Keratinocyte (primary cell): ENCODE results near the gene DMC1. TPM values are rescaled to one million over a fixed set of nuclear protein-coding genes. Genes with fewer than 3 reads are reported as not detected.
A peak's percentile ranks its signal among the peaks of the same experiment; 100 is the strongest.

ENCODE experiments used
- DNase-seq: peaks from one replicate; pipeline ENCODE4 v3.0.0-alpha.2; 2011; ENCODE audit warnings: low read depth, missing footprints, low spot score
- FAIRE-seq: peaks from 2 replicates; lab custom pipeline; 2011; peaks lifted over from hg19 to GRCh38; lab: Jason Lieb, UNC
- H2AFZ ChIP-seq: 2 replicates; pipeline ENCODE4 v1.6.0; 2012; ENCODE audit warnings: low read length, control low read depth, inconsistent platforms; ENCODE audit not compliant: control insufficient read depth
- H3K27ac ChIP-seq: 2 replicates; pipeline ENCODE4 v1.5.1; 2011; ENCODE audit warnings: low read length; ENCODE audit not compliant: control insufficient read depth, insufficient read depth
- H3K27me3 ChIP-seq: 3 replicates; pipeline ENCODE4 v1.6.0; 2011; ENCODE audit warnings: low read length; ENCODE audit not compliant: control insufficient read depth, insufficient read depth; ENCODE audit errors: extremely low read depth
- H3K36me3 ChIP-seq, 2 experiments: 2 replicates in 1 of 2; 3 replicates in 1 of 2; pipeline ENCODE4 v1.5.1; 2011; ENCODE audit warnings: low read length in 2 of 2, mild to moderate bottlenecking in 1 of 2; ENCODE audit not compliant: control insufficient read depth in 2 of 2, insufficient read depth in 2 of 2; ENCODE audit errors: extremely low read depth in 1 of 2
- H3K4me1 ChIP-seq: 3 replicates; pipeline ENCODE4 v1.5.1; 2011; ENCODE audit warnings: low read length; ENCODE audit not compliant: control insufficient read depth, insufficient read depth; ENCODE audit errors: extremely low read depth
- H3K4me2 ChIP-seq: 3 replicates; pipeline ENCODE4 v1.6.0; 2011; ENCODE audit warnings: low read depth, low read length; ENCODE audit not compliant: control insufficient read depth, insufficient read depth; ENCODE audit errors: extremely low read depth
- H3K4me3 ChIP-seq, 3 experiments: fragments of 200-600 bp in 1 of 3; sonication (generic) in 1 of 3; 2 replicates in 2 of 3; 3 replicates in 1 of 3; pipeline ENCODE4 v1.5.1; 2011 to 2016; ENCODE audit warnings: low read length in 3 of 3, mild to moderate bottlenecking in 3 of 3, control low read depth in 2 of 3, inconsistent platforms in 1 of 3, low read depth in 1 of 3, mixed read lengths in 1 of 3, mixed run types in 1 of 3, moderate library complexity in 1 of 3; ENCODE audit not compliant: control insufficient read depth in 2 of 3, insufficient read depth in 2 of 3; ENCODE audit errors: extremely low read depth in 1 of 3
- H3K79me2 ChIP-seq: 2 replicates; pipeline ENCODE4 v1.6.0; 2012; ENCODE audit warnings: low read length; ENCODE audit not compliant: control insufficient read depth, insufficient read depth
- H3K9ac ChIP-seq: 3 replicates; pipeline ENCODE4 v1.6.0; 2011; ENCODE audit warnings: low read length; ENCODE audit not compliant: control insufficient read depth, insufficient read depth; ENCODE audit errors: extremely low read depth
- H3K9me1 ChIP-seq: 3 replicates; pipeline ENCODE4 v1.6.0; 2011; ENCODE audit warnings: low read length; ENCODE audit not compliant: control insufficient read depth, insufficient read depth; ENCODE audit errors: extremely low read depth
- H3K9me3 ChIP-seq: 2 replicates; pipeline ENCODE4 v1.5.1; 2012; ENCODE audit warnings: low read depth, low read length; ENCODE audit not compliant: control insufficient read depth
- H4K20me1 ChIP-seq: 3 replicates; pipeline ENCODE4 v1.6.0; 2011; ENCODE audit warnings: low read length; ENCODE audit not compliant: control insufficient read depth, insufficient read depth; ENCODE audit errors: extremely low read depth
- EZH2 ChIP-seq: IDR thresholded peaks from one replicate; pipeline ENCODE4 v1.6.1; 2012; ENCODE audit warnings: inconsistent platforms, mild to moderate bottlenecking, low read length, moderate library complexity
- dilution Hi-C: fragments of 300-500 bp; cut with MboI; formaldehyde crosslinking; loops from one replicate; pipeline ENCODE4 v1.7.0; 2020; ENCODE audit warnings: low sequenced_read_pairs; ENCODE audit not compliant: extremely low pct_ligation_motif_present
- polyA plus RNA-seq, 5 experiments: library from polyadenylated mRNA; depleted of rRNA in 3 of 5; stranded (reverse) in 3 of 5; stranded (forward) in 1 of 5; unstranded in 1 of 5; fragments of >200 nt; gene quantifications; 1 replicate in 1 of 5; 2 replicates in 3 of 5; 3 replicates in 1 of 5; pipeline versions ENCODE4 v1.2.1 to v1.2.3, GENCODE V29; 2011 to 2012; ENCODE audit warnings: missing spikeins in 2 of 5, low read depth in 1 of 5, low replicate concordance in 1 of 5
- TF ChIP-seq, protein P1 (sequence below), 3 experiments: IDR thresholded peaks in 1 of 3; conservative IDR thresholded peaks in 1 of 3; optimal IDR thresholded peaks in 1 of 3; 2 replicates in 2 of 3; 3 replicates in 1 of 3; pipeline versions ENCODE3 to v1.5.1; 2011; ENCODE audit warnings: low read length in 3 of 3, mild to moderate bottlenecking in 3 of 3, moderate library complexity in 2 of 3, control low read depth in 1 of 3, inconsistent platforms in 1 of 3; ENCODE audit not compliant: insufficient read depth in 2 of 3; ENCODE audit errors: extremely low read depth in 1 of 3

DMC1 gene
- polyA plus RNA-seq, 1 donor (not counting 4 experiments of a cell fraction or from before 2014, with no cell fraction given), result 0.30 TPM

GRCh38 chr22:38572065-38572464 is 2.1 kb upstream of the DMC1 start:
- Histone ChIP-seq H3K4me2 (no peak overlapping the region), H4K20me1 (no peaks in the 10 kb centered on the region), H3K4me1 (peaks cover 7% of the 10 kb centered on the region), H3K9ac (no peak overlapping the region), H3K36me3 (no peaks in the 10 kb centered on the region), H2AFZ (no peak overlapping the region), H3K27me3 (no peaks in the 10 kb centered on the region), H3K4me3 (no peak overlapping the region), H3K9me1 (no peaks in the 10 kb centered on the region), H3K9me3 (no peaks in the 10 kb centered on the region), H3K79me2 (no peaks in the 10 kb centered on the region), H3K27ac (no peak overlapping the region)
- no peak for TF ChIP-seq EZH2
- TF ChIP-seq, protein P1, sequence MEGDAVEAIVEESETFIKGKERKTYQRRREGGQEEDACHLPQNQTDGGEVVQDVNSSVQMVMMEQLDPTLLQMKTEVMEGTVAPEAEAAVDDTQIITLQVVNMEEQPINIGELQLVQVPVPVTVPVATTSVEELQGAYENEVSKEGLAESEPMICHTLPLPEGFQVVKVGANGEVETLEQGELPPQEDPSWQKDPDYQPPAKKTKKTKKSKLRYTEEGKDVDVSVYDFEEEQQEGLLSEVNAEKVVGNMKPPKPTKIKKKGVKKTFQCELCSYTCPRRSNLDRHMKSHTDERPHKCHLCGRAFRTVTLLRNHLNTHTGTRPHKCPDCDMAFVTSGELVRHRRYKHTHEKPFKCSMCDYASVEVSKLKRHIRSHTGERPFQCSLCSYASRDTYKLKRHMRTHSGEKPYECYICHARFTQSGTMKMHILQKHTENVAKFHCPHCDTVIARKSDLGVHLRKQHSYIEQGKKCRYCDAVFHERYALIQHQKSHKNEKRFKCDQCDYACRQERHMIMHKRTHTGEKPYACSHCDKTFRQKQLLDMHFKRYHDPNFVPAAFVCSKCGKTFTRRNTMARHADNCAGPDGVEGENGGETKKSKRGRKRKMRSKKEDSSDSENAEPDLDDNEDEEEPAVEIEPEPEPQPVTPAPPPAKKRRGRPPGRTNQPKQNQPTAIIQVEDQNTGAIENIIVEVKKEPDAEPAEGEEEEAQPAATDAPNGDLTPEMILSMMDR (optimal IDR thresholded peaks at IDR 0.05 in 1 of 3, IDR thresholded peaks at IDR 0.05 in 1 of 3, conservative IDR thresholded peaks at IDR 0.05 in 1 of 3; ENCODE audit: extremely low read depth in 1 of 3, insufficient read depth in 2 of 3, low read length in 3 of 3), result peak; percentile 31 to 48 (median 39)
- FAIRE-seq, result peak; percentile 29
- dilution Hi-C loops, result no loop called here
- no peak for DNase-seq

DNA sequence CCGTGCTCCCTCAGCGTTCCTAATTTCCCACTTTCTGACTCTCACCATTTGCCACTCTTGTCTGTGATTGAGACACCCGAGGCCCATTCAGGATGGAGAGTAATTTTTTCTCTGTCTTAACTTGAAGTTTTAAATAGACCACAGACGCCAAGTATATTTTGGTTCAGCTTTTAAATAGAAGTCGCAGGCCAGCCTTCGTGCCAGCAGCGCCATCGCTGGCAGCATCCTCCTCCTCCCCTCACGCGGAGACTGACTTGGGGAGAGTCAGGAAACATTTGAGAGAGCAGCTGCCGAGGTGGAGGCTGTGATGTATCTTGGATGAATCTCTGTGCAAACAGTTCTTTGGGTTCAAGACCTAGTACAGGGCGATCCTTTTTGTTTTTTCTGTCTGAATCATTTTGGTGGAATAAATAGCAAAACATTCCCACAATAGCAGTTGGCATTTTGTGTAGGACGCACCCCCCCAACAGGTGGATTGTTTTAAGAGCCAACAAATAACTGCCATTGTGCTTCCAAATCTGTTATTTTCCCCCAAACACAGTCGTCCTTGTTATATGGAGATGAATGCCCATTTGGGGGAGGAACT is 889 bp upstream of the DMC1 start:
- H2AFZ ChIP-seq, result peak overlapping the region; percentile 92
- TF ChIP-seq, protein P1 (optimal IDR thresholded peaks at IDR 0.05 in 1 of 3, IDR thresholded peaks at IDR 0.05 in 1 of 3, conservative IDR thresholded peaks at IDR 0.05 in 1 of 3; ENCODE audit: extremely low read depth in 1 of 3, insufficient read depth in 2 of 3, low read length in 3 of 3), result peak in 1 of 3 experiments; percentile 33
- TF ChIP-seq EZH2, result no peak
- peak overlapping the region; percentile 17 for H3K27ac ChIP-seq
- peak overlapping the region; percentile 46 to 69 (median 61) for H3K4me3 ChIP-seq
- H3K4me1 ChIP-seq, result peaks cover 7% of the 10 kb centered on the region
- H3K9me1 ChIP-seq, result no peaks in the 10 kb centered on the region
- peak overlapping the region; percentile 66 for H3K9ac ChIP-seq
- peak overlapping the region; percentile 95 for H3K4me2 ChIP-seq
- dilution Hi-C loops, result no loop called here
- no peaks in the 10 kb centered on the region for H3K27me3 ChIP-seq
- H3K36me3 ChIP-seq, result no peaks in the 10 kb centered on the region
- FAIRE-seq (peak; percentile 74), DNase-seq (no peak)
- H3K79me2 ChIP-seq, result no peaks in the 10 kb centered on the region
- H3K9me3 ChIP-seq, result no peaks in the 10 kb centered on the region
- H4K20me1 ChIP-seq, result no peaks in the 10 kb centered on the region
